WTC11 (cell line): Measurements from ENCODE around the gene CNTN5.

Source experiments
- ARID4B ChIP-seq: sonication (generic); formaldehyde crosslinking; IDR thresholded peaks from 2 replicates; pipeline ENCODE4 v1.8.0; 2023; ENCODE audit warnings: missing genetic modification reagents, mild to moderate bottlenecking, borderline replicate concordance
- ELF4 ChIP-seq: sonication (generic); formaldehyde crosslinking; IDR thresholded peaks from 2 replicates; pipeline ENCODE4 v1.8.1; 2022; ENCODE audit warnings: low read depth, mild to moderate bottlenecking, moderate library complexity, missing genetic modification reagents
- ESRRA ChIP-seq: sonication (generic); formaldehyde crosslinking; IDR thresholded peaks from 2 replicates; pipeline ENCODE4 v1.8.1; 2022; ENCODE audit warnings: mild to moderate bottlenecking, missing genetic modification reagents, borderline replicate concordance
- HMGXB4 ChIP-seq: sonication (generic); formaldehyde crosslinking; IDR thresholded peaks from 2 replicates; pipeline ENCODE4 v1.8.1; 2023; ENCODE audit warnings: mild to moderate bottlenecking, moderate library complexity, missing genetic modification reagents
- MYBL2 ChIP-seq: sonication (generic); formaldehyde crosslinking; IDR thresholded peaks from 2 replicates; pipeline ENCODE4 v1.8.1; 2023; ENCODE audit warnings: mild to moderate bottlenecking, moderate library complexity, missing genetic modification reagents
- ZNF396 ChIP-seq: fragments of 250-450 bp; sonication (Bioruptor Pico); IDR thresholded peaks from 2 replicates; pipeline ENCODE4 v1.8.0; 2021; ENCODE audit warnings: mild to moderate bottlenecking, moderate library complexity, borderline replicate concordance
- TF ChIP-seq, protein P1 (sequence below): fragments of 200-600 bp; IDR thresholded peaks from 2 replicates; pipeline ENCODE4 v1.8.0; 2022; ENCODE audit warnings: antibody characterized with exemption

DNA sequence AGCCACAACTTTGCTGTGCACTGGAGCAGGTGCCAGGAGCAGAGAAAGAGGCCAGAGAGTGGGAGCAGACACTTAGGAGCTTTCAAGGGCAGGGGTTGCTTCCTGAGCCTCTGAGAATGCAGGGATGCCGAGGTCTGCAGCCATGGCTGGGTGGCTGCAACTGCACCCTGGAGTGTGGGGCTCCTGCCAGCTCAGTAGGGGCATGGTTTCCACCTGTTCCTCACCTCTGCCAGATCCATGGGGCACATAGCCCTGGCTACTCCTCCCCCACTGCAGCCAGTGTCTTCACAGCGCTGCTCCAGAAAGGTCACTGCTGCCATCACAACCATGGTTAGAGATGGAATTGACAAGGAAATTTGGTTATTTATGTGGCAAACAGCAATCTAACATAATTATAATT, 404.8 kb downstream of the CNTN5 start:
- no peak for TF ChIP-seq HMGXB4 (CRISPR knock-in tag)
- TF ChIP-seq, protein P1, sequence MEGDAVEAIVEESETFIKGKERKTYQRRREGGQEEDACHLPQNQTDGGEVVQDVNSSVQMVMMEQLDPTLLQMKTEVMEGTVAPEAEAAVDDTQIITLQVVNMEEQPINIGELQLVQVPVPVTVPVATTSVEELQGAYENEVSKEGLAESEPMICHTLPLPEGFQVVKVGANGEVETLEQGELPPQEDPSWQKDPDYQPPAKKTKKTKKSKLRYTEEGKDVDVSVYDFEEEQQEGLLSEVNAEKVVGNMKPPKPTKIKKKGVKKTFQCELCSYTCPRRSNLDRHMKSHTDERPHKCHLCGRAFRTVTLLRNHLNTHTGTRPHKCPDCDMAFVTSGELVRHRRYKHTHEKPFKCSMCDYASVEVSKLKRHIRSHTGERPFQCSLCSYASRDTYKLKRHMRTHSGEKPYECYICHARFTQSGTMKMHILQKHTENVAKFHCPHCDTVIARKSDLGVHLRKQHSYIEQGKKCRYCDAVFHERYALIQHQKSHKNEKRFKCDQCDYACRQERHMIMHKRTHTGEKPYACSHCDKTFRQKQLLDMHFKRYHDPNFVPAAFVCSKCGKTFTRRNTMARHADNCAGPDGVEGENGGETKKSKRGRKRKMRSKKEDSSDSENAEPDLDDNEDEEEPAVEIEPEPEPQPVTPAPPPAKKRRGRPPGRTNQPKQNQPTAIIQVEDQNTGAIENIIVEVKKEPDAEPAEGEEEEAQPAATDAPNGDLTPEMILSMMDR = no peak
- TF ChIP-seq ELF4 (CRISPR knock-in tag) = no peak
- no peak for TF ChIP-seq ARID4B (CRISPR knock-in tag)
- no peak for TF ChIP-seq ZNF396
- no peak for TF ChIP-seq MYBL2 (CRISPR knock-in tag)
- no peak for TF ChIP-seq ESRRA
